ENCODE measurements around the gene PDLIM7.

DNA sequence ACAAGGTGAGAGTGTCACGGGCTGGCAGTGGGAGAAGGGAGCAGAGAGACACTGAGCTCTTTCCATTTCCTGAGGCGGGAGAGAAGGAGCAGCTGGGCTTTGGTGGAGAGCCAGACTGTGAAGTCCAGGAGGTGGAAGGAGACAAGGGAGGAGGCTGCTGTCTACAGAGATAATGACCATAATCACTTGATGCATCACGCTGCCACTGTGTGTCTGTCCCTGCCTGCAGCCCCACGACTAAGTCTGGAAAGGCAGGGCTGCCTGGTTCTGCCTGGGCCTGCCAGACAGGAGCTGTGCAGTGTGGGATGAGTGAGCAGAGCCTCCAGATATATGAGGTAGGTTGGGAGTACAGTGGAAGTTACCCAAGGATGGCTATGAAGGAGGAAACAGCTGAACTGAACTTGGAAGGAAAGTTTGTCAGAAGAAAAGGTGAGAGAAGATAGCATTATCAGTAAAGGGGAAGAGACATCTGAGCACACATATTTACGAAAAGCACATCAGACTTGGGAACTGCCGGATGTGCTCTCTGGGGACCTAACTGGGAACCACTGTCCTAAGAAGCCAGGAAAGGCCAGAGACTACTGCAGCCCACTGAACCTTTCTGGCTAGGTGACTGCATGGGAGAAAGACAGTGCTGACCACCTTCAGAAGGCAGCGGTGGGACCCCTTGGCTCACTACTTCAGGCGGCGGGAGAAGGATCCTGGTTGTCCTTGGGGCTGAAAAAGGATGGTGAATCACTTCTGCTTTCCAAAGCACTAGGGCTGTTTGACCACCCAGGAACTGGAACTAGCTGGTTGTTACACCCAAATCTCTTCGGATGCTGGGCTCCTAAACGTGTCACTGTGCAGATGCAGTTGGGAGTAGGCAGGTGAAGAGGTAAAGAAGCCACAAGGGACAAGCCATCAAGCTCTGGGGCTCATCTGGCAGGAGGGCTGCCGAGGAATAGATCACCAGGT lies 32.1 kb upstream of the PDLIM7 start:
- TF ChIP-seq CTCF (IDR thresholded peaks at IDR 0.05), result no peak
- TF ChIP-seq ZFX (IDR thresholded peaks at IDR 0.05; ENCODE audit: borderline replicate concordance), result no peak
